Gastroesophageal sphincter (tissue), 4 donors: ENCODE data around the gene CABLES2. TPM values are rescaled to one million over a fixed set of nuclear protein-coding genes. Genes with fewer than 3 reads are reported as not detected.
A peak's percentile ranks its signal among the peaks of the same experiment; 100 is the strongest.

Experiments
- ATAC-seq: fragments of 150-250 bp; one replicate; pipeline ENCODE4 v1.9.1; 2016; ENCODE audit warnings: mild to moderate bottlenecking, moderate library complexity
- H3K27ac ChIP-seq, 4 donors: fragments of 200-600 bp; sonication (generic) in 3 of 4; 1 replicate in 3 of 4; 2 replicates in 1 of 4; pipeline ENCODE4 v1.5.1; 2016 to 2019
- H3K27me3 ChIP-seq: fragments of 200-600 bp; sonication (generic); one replicate; pipeline ENCODE4 v1.5.1; 2019
- H3K36me3 ChIP-seq, 2 donors: fragments of 200-600 bp; sonication (generic); one replicate each; pipeline ENCODE4 v1.5.1; 2019; ENCODE audit warnings: control low read depth in 1 of 2
- H3K4me1 ChIP-seq, 3 donors: fragments of 200-600 bp; sonication (generic); 1 replicate in 2 of 3; 2 replicates in 1 of 3; pipeline ENCODE4 v1.5.1; 2016 to 2019; ENCODE audit warnings: control low read depth in 2 of 3
- H3K4me3 ChIP-seq, 2 donors: fragments of 200-600 bp; sonication (generic); one replicate each; pipeline ENCODE4 v1.5.1; 2019; ENCODE audit warnings: mild to moderate bottlenecking in 1 of 2, moderate library complexity in 1 of 2
- H3K9me3 ChIP-seq, 3 donors: fragments of 200-600 bp; sonication (generic); one replicate each; pipeline ENCODE4 v1.5.1; 2017 to 2019; ENCODE audit warnings: control low read depth in 2 of 3
- CTCF ChIP-seq, 4 experiments: fragments of 200-600 bp in 2 of 4; fragments of 450-650 bp in 2 of 4; sonication (generic) in 1 of 4; IDR thresholded peaks; one replicate each; pipeline ENCODE4 v1.5.1; 2017 to 2019; ENCODE audit warnings: antibody characterized with exemption in 4 of 4, mild to moderate bottlenecking in 2 of 4, moderate library complexity in 2 of 4
- EP300 ChIP-seq: sonication (generic); formaldehyde crosslinking; IDR thresholded peaks from one replicate; pipeline ENCODE4 v1.6.1; 2017; ENCODE audit warnings: antibody characterized with exemption, mild to moderate bottlenecking
- POLR2A ChIP-seq, 2 donors: fragments of 450-650 bp; IDR thresholded peaks; one replicate each; pipeline ENCODE4 v1.6.1; 2017; ENCODE audit warnings: antibody characterized with exemption in 2 of 2, mild to moderate bottlenecking in 2 of 2, moderate library complexity in 1 of 2
- POLR2AphosphoS5 ChIP-seq: sonication (generic); formaldehyde crosslinking; IDR thresholded peaks from one replicate; pipeline ENCODE4 v1.6.1; 2017; ENCODE audit warnings: antibody characterized with exemption
- WGBS, 2 donors: methylation state at CpG; one replicate each; pipeline ENCODE4 v1.1.5; 2018; ENCODE audit warnings: low coverage in 1 of 2; 5-methylcytosine and 5-hydroxymethylcytosine counted together
- total RNA-seq, 4 donors: library from RNA; depleted of rRNA; stranded (reverse); fragments of >200 nt; gene quantifications; one replicate each; pipeline ENCODE4 v1.1.0, GENCODE V29; 2016

The CABLES2 gene
- total RNA-seq, 4 donors from 2014 or later = 2.7 to 9.8 (median 3.8) TPM

- Histone ChIP-seq H3K9me3 (no peaks in the 10 kb centered on the region), H3K27ac (no peak overlapping the region), H3K4me1 (no peaks in the 10 kb centered on the region), H3K4me3 (no peak overlapping the region), H3K36me3 (no peaks in the 10 kb centered on the region), H3K27me3 (peaks cover 54% of the 10 kb centered on the region)
- TF ChIP-seq POLR2A (IDR thresholded peaks at IDR 0.05) (no peak), EP300 (no peak), CTCF (IDR thresholded peaks at IDR 0.05) (no peak), POLR2AphosphoS5 (no peak)
- no peak for ATAC-seq
- WGBS, 2 donors = no CpG with 5 or more reads among the region's 19 CpGs
Observed at GRCh38 chr20:62418709-62419487, 11.8 kb upstream of the CABLES2 start.

- Histone ChIP-seq H3K36me3 (no peaks in the 10 kb centered on the region), H3K4me3 (no peak overlapping the region), H3K4me1 (no peaks in the 10 kb centered on the region), H3K27me3 (peaks cover 47% of the 10 kb centered on the region), H3K9me3 (no peaks in the 10 kb centered on the region), H3K27ac (no peak overlapping the region)
- 50% methylated on average over 1 of the region's 25 CpGs; no CpG with 5 or more reads in 1 of the 2 donors for WGBS, 2 donors
- TF ChIP-seq POLR2A (IDR thresholded peaks at IDR 0.05) = peak in 1 of 2 donors; percentile 16
- no peak for TF ChIP-seq CTCF (IDR thresholded peaks at IDR 0.05)
- TF ChIP-seq EP300 = no peak
- no peak for TF ChIP-seq POLR2AphosphoS5
- ATAC-seq = no peak
Observed at GRCh38 chr20:62417981-62418708, 11.1 kb upstream of the CABLES2 start.

GRCh38 chr20:62416651-62417637 is 9.9 kb upstream of the CABLES2 start:
- ATAC-seq = no peak
- TF ChIP-seq CTCF (IDR thresholded peaks at IDR 0.05) = no peak
- no peak for TF ChIP-seq POLR2AphosphoS5
- H3K4me3 ChIP-seq = no peak overlapping the region
- peaks cover 42% of the 10 kb centered on the region for H3K27me3 ChIP-seq
- H3K4me1 ChIP-seq = no peaks in the 10 kb centered on the region
- H3K36me3 ChIP-seq = no peaks in the 10 kb centered on the region
- 85% methylated on average over 21 of the region's 43 CpGs; no CpG with 5 or more reads in 1 of the 2 donors for WGBS, 2 donors
- no peak overlapping the region for H3K27ac ChIP-seq
- H3K9me3 ChIP-seq = no peaks in the 10 kb centered on the region

GRCh38 chr20:62415354-62416111 is 8.4 kb upstream of the CABLES2 start:
- peaks cover 0 to 3% (median 0%) of the 10 kb centered on the region in 3 donors for H3K4me1 ChIP-seq
- no peak for ATAC-seq
- H3K9me3 ChIP-seq = no peaks in the 10 kb centered on the region
- peaks cover 42% of the 10 kb centered on the region for H3K27me3 ChIP-seq
- no peak overlapping the region for H3K27ac ChIP-seq
- WGBS, 2 donors = 100% methylated on average over 1 of the region's 24 CpGs; no CpG with 5 or more reads in 1 of the 2 donors
- TF ChIP-seq POLR2AphosphoS5 (no peak), POLR2A (IDR thresholded peaks at IDR 0.05) (no peak), EP300 (no peak), CTCF (IDR thresholded peaks at IDR 0.05) (no peak)
- H3K4me3 ChIP-seq = no peak overlapping the region
- no peaks in the 10 kb centered on the region for H3K36me3 ChIP-seq
